Measurements from ENCODE around the gene IGSF10.

Gene IGSF10

DNA sequence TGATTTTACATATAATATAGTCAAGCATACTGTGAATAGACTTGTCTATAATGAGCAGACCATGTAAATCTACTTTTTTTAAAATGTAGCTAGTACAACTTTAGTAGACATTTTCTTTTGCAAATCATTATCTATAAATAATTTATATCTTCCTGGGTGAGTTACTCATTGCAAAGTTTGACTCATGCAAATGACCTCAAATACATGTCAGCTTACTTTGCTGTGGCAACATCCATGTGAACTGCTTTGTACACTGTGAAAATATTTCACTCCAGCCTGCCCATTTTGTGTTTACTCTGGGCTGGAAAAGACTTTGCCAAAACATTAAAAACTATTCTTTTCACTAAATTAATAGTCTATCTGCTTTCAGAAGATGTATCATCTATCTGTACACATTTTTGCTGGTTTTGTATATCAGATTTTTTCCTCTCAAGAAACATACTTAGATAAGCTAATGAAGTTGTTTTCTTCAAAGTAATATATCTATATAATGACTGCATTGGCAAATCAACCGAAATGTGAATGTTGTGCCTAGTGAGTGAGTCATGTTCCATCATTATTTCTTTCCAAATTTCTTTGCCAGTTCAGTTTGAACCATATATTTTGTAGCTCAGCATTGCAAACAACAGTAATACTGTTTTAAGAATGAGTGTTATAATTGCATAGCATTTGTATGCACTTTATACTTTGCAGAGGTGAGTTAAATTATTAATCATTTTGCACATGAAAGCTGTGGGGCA lies 26.5 kb downstream of the IGSF10 start:
- TF ChIP-seq, protein P1, sequence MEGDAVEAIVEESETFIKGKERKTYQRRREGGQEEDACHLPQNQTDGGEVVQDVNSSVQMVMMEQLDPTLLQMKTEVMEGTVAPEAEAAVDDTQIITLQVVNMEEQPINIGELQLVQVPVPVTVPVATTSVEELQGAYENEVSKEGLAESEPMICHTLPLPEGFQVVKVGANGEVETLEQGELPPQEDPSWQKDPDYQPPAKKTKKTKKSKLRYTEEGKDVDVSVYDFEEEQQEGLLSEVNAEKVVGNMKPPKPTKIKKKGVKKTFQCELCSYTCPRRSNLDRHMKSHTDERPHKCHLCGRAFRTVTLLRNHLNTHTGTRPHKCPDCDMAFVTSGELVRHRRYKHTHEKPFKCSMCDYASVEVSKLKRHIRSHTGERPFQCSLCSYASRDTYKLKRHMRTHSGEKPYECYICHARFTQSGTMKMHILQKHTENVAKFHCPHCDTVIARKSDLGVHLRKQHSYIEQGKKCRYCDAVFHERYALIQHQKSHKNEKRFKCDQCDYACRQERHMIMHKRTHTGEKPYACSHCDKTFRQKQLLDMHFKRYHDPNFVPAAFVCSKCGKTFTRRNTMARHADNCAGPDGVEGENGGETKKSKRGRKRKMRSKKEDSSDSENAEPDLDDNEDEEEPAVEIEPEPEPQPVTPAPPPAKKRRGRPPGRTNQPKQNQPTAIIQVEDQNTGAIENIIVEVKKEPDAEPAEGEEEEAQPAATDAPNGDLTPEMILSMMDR (IDR thresholded peaks at IDR 0.05; ENCODE audit: low read depth, low read length, missing control alignments): no peak
- in situ Hi-C loops (cut with HindIII; ENCODE audit: low sequenced_read_pairs): no loop called here
- H3K4me3 ChIP-seq (ENCODE audit: low read depth, low read length): no peak overlapping the region

GRCh38 chr3:151432616-151433372 lies 28.1 kb downstream of the IGSF10 start:
- in situ Hi-C loops (cut with HindIII; ENCODE audit: low sequenced_read_pairs): no loop called here
- no peak for DNase-seq (ENCODE audit: low read depth)
- no peak overlapping the region for H3K4me3 ChIP-seq (ENCODE audit: low read depth, low read length)
- TF ChIP-seq, protein P1 (IDR thresholded peaks at IDR 0.05; ENCODE audit: low read depth, low read length, missing control alignments): no peak

More for the DNA sequence above, 26.5 kb downstream of the IGSF10 start:
- DNase-seq (ENCODE audit: low read depth): peak; percentile 57

DNA sequence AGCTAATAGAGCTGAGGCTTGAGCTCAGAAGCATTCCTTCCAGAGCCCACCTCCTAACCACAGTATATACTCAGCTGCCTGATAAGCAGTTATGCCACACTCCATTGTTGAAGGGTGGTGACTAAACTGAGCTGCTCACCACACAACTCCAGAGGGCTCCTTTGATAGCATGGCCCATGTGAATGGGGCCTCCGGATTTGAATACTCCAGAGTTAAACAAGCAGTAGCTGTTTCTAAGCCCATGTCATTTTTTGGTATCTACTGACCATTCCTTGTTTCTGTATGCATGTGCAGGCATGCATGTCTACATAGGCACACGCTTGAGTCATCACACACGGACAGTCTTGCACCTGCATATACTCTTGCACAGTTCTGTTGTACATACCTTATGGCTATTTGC lies 28.9 kb downstream of the IGSF10 start:
- in situ Hi-C loops (cut with HindIII; ENCODE audit: low sequenced_read_pairs): no loop called here
- H3K4me3 ChIP-seq (ENCODE audit: low read depth, low read length): no peak overlapping the region
- TF ChIP-seq, protein P1 (IDR thresholded peaks at IDR 0.05; ENCODE audit: low read depth, low read length, missing control alignments): no peak
- peak; percentile 65 for DNase-seq (ENCODE audit: low read depth)

GRCh38 chr3:151430821-151431484 lies 29.9 kb downstream of the IGSF10 start:
- TF ChIP-seq, protein P1 (IDR thresholded peaks at IDR 0.05; ENCODE audit: low read depth, low read length, missing control alignments): no peak
- DNase-seq (ENCODE audit: low read depth): no peak
- in situ Hi-C loops (cut with HindIII; ENCODE audit: low sequenced_read_pairs): no loop called here
- H3K4me3 ChIP-seq (ENCODE audit: low read depth, low read length): no peak overlapping the region

DNA sequence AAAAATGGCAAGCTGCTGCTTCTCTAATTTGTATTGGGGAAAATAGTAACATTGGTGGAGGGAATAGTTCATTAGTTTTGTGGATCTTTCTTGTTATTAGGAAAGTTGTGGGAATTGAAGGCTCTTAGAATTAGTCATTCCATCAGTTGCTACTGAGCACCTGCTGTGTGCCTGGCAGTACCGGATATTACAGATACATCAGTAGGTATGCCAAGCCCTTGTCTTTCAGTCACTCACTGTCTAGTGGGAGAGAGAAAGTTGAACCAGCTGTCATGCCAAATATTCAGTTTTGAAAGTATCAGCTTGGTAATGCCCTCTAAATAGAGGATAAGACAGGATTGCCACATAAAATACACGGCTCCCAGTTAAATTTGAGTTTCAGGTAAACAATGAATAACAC lies 32.5 kb downstream of the IGSF10 start:
- no peak overlapping the region for H3K4me3 ChIP-seq (ENCODE audit: low read depth, low read length)
- DNase-seq (ENCODE audit: low read depth): no peak
- in situ Hi-C loops (cut with HindIII; ENCODE audit: low sequenced_read_pairs): no loop called here
- TF ChIP-seq, protein P1 (IDR thresholded peaks at IDR 0.05; ENCODE audit: low read depth, low read length, missing control alignments): no peak

GRCh38 chr3:151426341-151426657 lies 34.6 kb downstream of the IGSF10 start:
- H3K4me3 ChIP-seq (ENCODE audit: low read depth, low read length): no peak overlapping the region
- TF ChIP-seq, protein P1 (IDR thresholded peaks at IDR 0.05; ENCODE audit: low read depth, low read length, missing control alignments): peak; percentile 28
- in situ Hi-C loops (cut with HindIII; ENCODE audit: low sequenced_read_pairs): no loop called here
- DNase-seq (ENCODE audit: low read depth): no peak

Data from astrocyte of the cerebellum (primary cell).